ENCODE results near the gene KRT71.
"Not testable (repeated sequence)": the region's sequence is repeated elsewhere in the genome, so short reads cannot be mapped to it uniquely, and the experiment has no call there.

KRT71 gene

DNA sequence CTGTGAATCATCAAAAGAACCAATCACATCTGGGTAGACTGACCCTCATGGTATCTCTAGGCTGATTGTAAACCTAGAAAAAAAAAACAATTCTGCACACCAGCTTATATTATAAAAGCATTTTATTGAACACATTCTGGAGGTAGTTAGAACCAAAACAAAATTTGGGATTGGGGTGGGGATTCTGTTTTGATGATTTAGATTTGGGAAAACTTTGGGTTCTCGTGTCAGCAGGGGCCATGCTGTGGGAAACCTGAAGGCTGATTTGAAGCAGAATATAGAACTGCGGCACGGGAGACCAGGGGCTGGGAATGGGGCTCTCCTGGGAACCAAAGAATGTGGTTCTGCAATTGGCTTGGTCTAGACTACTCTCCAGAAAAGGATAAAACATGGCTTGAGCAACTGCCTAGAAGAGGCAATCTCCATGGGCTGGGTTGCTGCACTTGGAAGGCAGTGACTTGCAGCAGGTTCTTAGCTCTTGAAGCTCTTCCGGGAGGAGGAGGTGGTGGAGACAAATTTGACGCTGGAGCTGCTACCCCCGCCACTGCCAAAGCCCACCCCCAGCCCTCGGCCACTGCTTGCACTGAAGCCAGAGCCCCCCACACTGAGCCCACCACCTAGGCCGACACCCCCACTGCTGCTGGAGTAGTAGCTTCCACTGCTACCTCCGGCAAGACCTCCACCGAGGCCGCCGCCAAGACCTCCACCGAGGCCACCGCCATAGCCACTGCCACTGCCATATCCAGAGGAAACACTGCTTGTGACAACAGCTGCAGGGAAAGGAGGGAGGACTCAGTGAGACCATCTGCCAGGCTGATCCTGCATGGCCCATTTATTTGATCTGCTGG lies 38.2 kb downstream of the KRT71 start:
- no peaks in the 10 kb centered on the region for H3K36me3 ChIP-seq (ENCODE audit: control insufficient read depth, insufficient read depth, low read length)
- WGBS, 2 experiments (ENCODE audit: insufficient coverage in 2 of 2), result 94 to 96% methylated on average over 8 to 12 of the region's 14 CpGs
- no peak overlapping the region for H3K4me3 ChIP-seq (ENCODE audit: extremely low read depth, insufficient read depth, low read length, poor library complexity, severe bottlenecking)
- no peaks in the 10 kb centered on the region for H3K9me3 ChIP-seq (ENCODE audit: control insufficient read depth, low read length)
- no peaks in the 10 kb centered on the region for H3K4me1 ChIP-seq (ENCODE audit: control insufficient read depth, insufficient read depth, low read length, poor library complexity, severe bottlenecking)
- H3K27ac ChIP-seq (ENCODE audit: low read depth, low read length, severe bottlenecking), result no peak overlapping the region

DNA sequence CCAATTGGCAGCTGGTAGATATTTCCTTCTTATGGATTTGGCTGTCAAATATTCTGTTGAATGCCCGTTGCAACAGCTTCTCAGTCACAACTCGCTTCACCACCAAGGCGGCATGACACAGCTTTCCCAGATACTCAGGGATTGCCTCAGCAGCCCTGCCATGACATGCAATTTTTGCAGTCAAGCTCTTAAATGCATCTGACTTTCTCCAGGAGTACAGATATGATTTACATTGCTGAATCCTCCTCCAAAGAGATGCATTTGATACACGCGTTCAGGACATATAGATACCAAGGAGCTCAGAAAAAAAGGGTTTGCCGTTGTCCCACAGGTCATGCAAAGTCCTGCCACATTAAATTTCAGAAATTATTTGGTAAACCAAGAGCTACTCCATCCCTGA lies 39.2 kb downstream of the KRT71 start:
- Histone ChIP-seq H3K36me3 (ENCODE audit: control insufficient read depth, insufficient read depth, low read length) (no peaks in the 10 kb centered on the region), H3K4me1 (ENCODE audit: control insufficient read depth, insufficient read depth, low read length, poor library complexity, severe bottlenecking) (no peaks in the 10 kb centered on the region), H3K4me3 (ENCODE audit: extremely low read depth, insufficient read depth, low read length, poor library complexity, severe bottlenecking) (no peak overlapping the region), H3K27ac (ENCODE audit: low read depth, low read length, severe bottlenecking) (no peak overlapping the region), H3K9me3 (ENCODE audit: control insufficient read depth, low read length) (no peaks in the 10 kb centered on the region)
- 89 to 97% methylated on average over 6 of the region's 6 CpGs for WGBS, 2 experiments (ENCODE audit: insufficient coverage in 2 of 2)

- no peak overlapping the region for H3K4me3 ChIP-seq (ENCODE audit: extremely low read depth, insufficient read depth, low read length, poor library complexity, severe bottlenecking)
- no peak overlapping the region for H3K27ac ChIP-seq (ENCODE audit: low read depth, low read length, severe bottlenecking)
- H3K36me3 ChIP-seq (ENCODE audit: control insufficient read depth, insufficient read depth, low read length), result no peaks in the 10 kb centered on the region
- H3K4me1 ChIP-seq (ENCODE audit: control insufficient read depth, insufficient read depth, low read length, poor library complexity, severe bottlenecking), result no peaks in the 10 kb centered on the region
- 88 to 92% methylated on average over 5 of the region's 5 CpGs for WGBS, 2 experiments (ENCODE audit: insufficient coverage in 2 of 2)
- H3K9me3 ChIP-seq (ENCODE audit: control insufficient read depth, low read length), result no peaks in the 10 kb centered on the region
Measured at GRCh38 chr12:52508211-52508610, 44.7 kb downstream of the KRT71 start.

DNA sequence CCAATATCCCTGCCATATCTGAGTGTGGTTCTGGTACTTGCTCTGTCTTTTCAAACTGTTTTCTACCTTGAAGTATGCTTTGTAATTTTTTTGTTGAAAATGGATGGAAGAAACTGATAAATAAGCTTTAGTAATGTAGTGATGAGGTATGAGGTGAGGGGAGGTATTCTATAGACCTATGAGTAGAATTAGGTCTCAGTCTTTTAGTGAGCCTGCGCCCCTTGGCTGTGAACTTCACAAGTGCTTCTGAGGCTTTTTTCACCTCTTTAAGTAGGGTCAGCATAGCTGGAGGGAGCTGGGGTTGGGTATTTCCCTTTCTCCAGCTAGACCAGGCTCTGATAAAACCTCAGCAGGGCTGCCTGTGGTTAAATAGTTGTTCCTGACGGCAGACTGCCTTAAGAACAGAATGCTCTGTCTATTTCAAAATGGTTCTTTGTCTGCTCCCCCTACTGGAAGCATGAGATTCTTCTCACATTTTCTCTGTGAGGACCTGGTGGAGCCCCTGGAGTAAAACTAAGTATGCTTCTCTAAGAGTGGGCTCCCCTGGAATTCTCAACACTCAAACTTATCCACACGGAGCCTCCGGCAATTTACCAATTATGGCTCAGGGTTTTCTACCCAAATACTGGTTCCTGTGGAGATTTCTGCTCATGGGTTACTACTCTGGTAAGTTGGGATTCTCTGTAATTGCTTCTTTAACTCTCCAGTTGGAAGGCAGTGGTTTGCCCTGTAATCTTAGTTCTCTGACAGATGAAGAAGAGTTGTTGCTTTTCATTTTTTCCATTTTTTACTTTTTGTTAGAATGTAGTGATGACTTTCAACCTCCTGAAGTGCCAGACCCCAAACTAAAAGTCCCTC lies 45.9 kb downstream of the KRT71 start:
- 80 to 89% methylated on average over 1 of the region's 4 CpGs for WGBS, 2 experiments (ENCODE audit: insufficient coverage in 2 of 2)
- no peaks in the 10 kb centered on the region for H3K36me3 ChIP-seq (ENCODE audit: control insufficient read depth, insufficient read depth, low read length)

DNA sequence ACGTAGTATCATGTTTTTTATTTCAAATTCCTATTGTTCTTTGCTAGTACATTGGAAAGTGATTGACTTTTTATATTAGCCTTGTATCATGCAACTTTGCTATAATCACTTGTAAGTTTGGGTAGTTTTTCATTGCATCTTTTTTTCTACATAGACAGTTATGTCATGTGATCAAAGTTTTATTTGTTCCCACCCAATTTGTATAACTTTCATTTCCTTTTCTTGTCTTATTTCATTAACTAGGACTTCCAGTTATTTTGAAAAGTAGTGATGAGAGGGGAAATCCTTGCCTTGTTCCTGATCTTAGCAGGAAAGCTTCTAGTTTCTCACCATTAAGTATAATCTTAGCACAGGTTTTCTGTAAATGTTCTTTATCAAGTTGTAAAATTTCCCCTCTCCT lies 50.1 kb downstream of the KRT71 start:
- no peak overlapping the region for H3K27ac ChIP-seq (ENCODE audit: low read depth, low read length, severe bottlenecking)
- no peaks in the 10 kb centered on the region for H3K36me3 ChIP-seq (ENCODE audit: control insufficient read depth, insufficient read depth, low read length)
- no peaks in the 10 kb centered on the region for H3K4me1 ChIP-seq (ENCODE audit: control insufficient read depth, insufficient read depth, low read length, poor library complexity, severe bottlenecking)
- H3K4me3 ChIP-seq (ENCODE audit: extremely low read depth, insufficient read depth, low read length, poor library complexity, severe bottlenecking), result no peak overlapping the region
- H3K9me3 ChIP-seq (ENCODE audit: control insufficient read depth, low read length), result no peaks in the 10 kb centered on the region
- WGBS, 2 experiments (ENCODE audit: insufficient coverage in 2 of 2), result no CpG with 5 or more reads among the region's 1 CpG

More for the DNA sequence above, 45.9 kb downstream of the KRT71 start:
- Histone ChIP-seq H3K9me3 (ENCODE audit: control insufficient read depth, low read length) (no peaks in the 10 kb centered on the region), H3K4me1 (ENCODE audit: control insufficient read depth, insufficient read depth, low read length, poor library complexity, severe bottlenecking) (no peaks in the 10 kb centered on the region), H3K4me3 (ENCODE audit: extremely low read depth, insufficient read depth, low read length, poor library complexity, severe bottlenecking) (no peak overlapping the region), H3K27ac (ENCODE audit: low read depth, low read length, severe bottlenecking) (no peak overlapping the region)

GRCh38 chr12:52501490-52501889 lies 51.5 kb downstream of the KRT71 start:
- Histone ChIP-seq H3K27ac (ENCODE audit: low read depth, low read length, severe bottlenecking) (no peak overlapping the region), H3K4me3 (ENCODE audit: extremely low read depth, insufficient read depth, low read length, poor library complexity, severe bottlenecking) (no peak overlapping the region), H3K9me3 (ENCODE audit: control insufficient read depth, low read length) (no peaks in the 10 kb centered on the region), H3K36me3 (ENCODE audit: control insufficient read depth, insufficient read depth, low read length) (no peaks in the 10 kb centered on the region), H3K4me1 (ENCODE audit: control insufficient read depth, insufficient read depth, low read length, poor library complexity, severe bottlenecking) (peaks cover under 1% of the 10 kb centered on the region)
- WGBS, 2 experiments (ENCODE audit: insufficient coverage in 2 of 2), result 86 to 90% methylated on average over 6 of the region's 7 CpGs

- H3K27ac ChIP-seq (ENCODE audit: low read depth, low read length, severe bottlenecking); H3K4me1 ChIP-seq (ENCODE audit: control insufficient read depth, insufficient read depth, low read length, poor library complexity, severe bottlenecking); H3K36me3 ChIP-seq (ENCODE audit: control insufficient read depth, insufficient read depth, low read length); H3K9me3 ChIP-seq (ENCODE audit: control insufficient read depth, low read length); H3K4me3 ChIP-seq (ENCODE audit: extremely low read depth, insufficient read depth, low read length, poor library complexity, severe bottlenecking): not testable (repeated sequence)
- 86 to 88% methylated on average over 6 of the region's 6 CpGs for WGBS, 2 experiments (ENCODE audit: insufficient coverage in 2 of 2)
Measured at GRCh38 chr12:52500574-52500973, 52.4 kb downstream of the KRT71 start.

GRCh38 chr12:52499806-52500560 lies 53.0 kb downstream of the KRT71 start:
- Histone ChIP-seq H3K4me1 (ENCODE audit: control insufficient read depth, insufficient read depth, low read length, poor library complexity, severe bottlenecking) (peaks cover 8% of the 10 kb centered on the region), H3K27ac (ENCODE audit: low read depth, low read length, severe bottlenecking) (no peak overlapping the region), H3K9me3 (ENCODE audit: control insufficient read depth, low read length) (no peaks in the 10 kb centered on the region), H3K4me3 (ENCODE audit: extremely low read depth, insufficient read depth, low read length, poor library complexity, severe bottlenecking) (no peak overlapping the region), H3K36me3 (ENCODE audit: control insufficient read depth, insufficient read depth, low read length) (no peaks in the 10 kb centered on the region)
- WGBS, 2 experiments (ENCODE audit: insufficient coverage in 2 of 2), result 100% methylated on average over 1 of the region's 5 CpGs

GRCh38 chr12:52498946-52499345 lies 54.0 kb downstream of the KRT71 start:
- no peaks in the 10 kb centered on the region for H3K36me3 ChIP-seq (ENCODE audit: control insufficient read depth, insufficient read depth, low read length)
- H3K4me3 ChIP-seq (ENCODE audit: extremely low read depth, insufficient read depth, low read length, poor library complexity, severe bottlenecking), result no peak overlapping the region
- no CpG with 5 or more reads among the region's 1 CpG for WGBS, 2 experiments (ENCODE audit: insufficient coverage in 2 of 2)
- no peak overlapping the region for H3K27ac ChIP-seq (ENCODE audit: low read depth, low read length, severe bottlenecking)
- no peaks in the 10 kb centered on the region for H3K9me3 ChIP-seq (ENCODE audit: control insufficient read depth, low read length)
- H3K4me1 ChIP-seq (ENCODE audit: control insufficient read depth, insufficient read depth, low read length, poor library complexity, severe bottlenecking), result peaks cover 8% of the 10 kb centered on the region

DNA sequence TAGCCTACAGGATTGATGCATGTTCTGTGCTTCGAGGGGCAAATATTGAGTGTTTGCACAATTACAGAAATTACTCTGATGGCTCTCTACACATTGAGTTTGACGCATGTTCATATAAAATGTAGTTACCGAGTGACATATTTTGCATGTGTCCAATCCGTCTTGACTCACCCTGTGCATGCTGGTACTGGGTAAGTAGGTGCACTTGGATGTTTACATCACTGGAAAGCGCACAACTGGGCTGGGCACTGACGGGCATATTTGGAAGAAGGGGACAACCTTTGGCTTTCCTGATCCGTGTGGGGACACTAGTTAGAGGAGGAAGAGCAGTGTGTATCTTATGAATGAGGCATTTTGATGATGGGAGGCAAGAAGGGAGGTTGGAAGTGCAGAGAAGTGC lies 55.0 kb downstream of the KRT71 start:
- H3K9me3 ChIP-seq (ENCODE audit: control insufficient read depth, low read length), result no peaks in the 10 kb centered on the region
- 95 to 99% methylated on average over 6 to 7 of the region's 7 CpGs for WGBS, 2 experiments (ENCODE audit: insufficient coverage in 2 of 2)
- peaks cover 8% of the 10 kb centered on the region for H3K4me1 ChIP-seq (ENCODE audit: control insufficient read depth, insufficient read depth, low read length, poor library complexity, severe bottlenecking)
- H3K36me3 ChIP-seq (ENCODE audit: control insufficient read depth, insufficient read depth, low read length), result no peaks in the 10 kb centered on the region
- no peak overlapping the region for H3K4me3 ChIP-seq (ENCODE audit: extremely low read depth, insufficient read depth, low read length, poor library complexity, severe bottlenecking)
- no peak overlapping the region for H3K27ac ChIP-seq (ENCODE audit: low read depth, low read length, severe bottlenecking)
